ENCODE data around the gene TIGD1.

DNA sequence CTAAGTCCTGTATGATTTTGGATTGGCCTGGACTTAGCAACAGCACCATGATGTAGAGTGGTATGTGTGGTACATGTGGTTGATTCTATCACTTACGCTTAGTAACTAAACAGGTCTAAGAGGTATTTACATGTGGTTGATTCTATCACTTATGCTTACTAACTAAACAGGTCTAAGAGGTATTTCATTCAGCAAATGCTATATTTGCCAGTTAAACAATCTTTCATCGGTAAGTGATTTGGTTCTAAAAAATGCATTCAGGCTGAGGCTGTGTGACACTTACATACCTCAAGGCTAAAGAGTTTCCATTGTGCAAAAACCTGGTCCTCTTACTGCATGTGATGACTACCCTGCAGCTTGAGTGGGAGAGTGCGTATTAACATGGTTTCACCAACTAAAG is 13.2 kb upstream of the TIGD1 start:
- no peak for TF ChIP-seq EZH2 (IDR thresholded peaks at IDR 0.05; ENCODE audit: borderline replicate concordance, low read length)
- TF ChIP-seq, protein P1, sequence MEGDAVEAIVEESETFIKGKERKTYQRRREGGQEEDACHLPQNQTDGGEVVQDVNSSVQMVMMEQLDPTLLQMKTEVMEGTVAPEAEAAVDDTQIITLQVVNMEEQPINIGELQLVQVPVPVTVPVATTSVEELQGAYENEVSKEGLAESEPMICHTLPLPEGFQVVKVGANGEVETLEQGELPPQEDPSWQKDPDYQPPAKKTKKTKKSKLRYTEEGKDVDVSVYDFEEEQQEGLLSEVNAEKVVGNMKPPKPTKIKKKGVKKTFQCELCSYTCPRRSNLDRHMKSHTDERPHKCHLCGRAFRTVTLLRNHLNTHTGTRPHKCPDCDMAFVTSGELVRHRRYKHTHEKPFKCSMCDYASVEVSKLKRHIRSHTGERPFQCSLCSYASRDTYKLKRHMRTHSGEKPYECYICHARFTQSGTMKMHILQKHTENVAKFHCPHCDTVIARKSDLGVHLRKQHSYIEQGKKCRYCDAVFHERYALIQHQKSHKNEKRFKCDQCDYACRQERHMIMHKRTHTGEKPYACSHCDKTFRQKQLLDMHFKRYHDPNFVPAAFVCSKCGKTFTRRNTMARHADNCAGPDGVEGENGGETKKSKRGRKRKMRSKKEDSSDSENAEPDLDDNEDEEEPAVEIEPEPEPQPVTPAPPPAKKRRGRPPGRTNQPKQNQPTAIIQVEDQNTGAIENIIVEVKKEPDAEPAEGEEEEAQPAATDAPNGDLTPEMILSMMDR (conservative IDR thresholded peaks at IDR 0.05 in 1 of 2, IDR thresholded peaks at IDR 0.05 in 1 of 2; ENCODE audit: extremely low read depth in 1 of 2, insufficient read depth in 1 of 2, low read depth in 1 of 2, low read length in 2 of 2) = no peak

Measured in mammary epithelial cell (primary cell).